Thyroid gland (tissue), 4 donors: ENCODE results near the gene ZBTB7A. TPM values are rescaled to one million over a fixed set of nuclear protein-coding genes. Genes with fewer than 3 reads are reported as not detected.

Experiments used
- DNase-seq, 2 donors: peaks; one replicate each; pipeline ENCODE4 v3.0.0-alpha.2; 2019
- H3K27ac ChIP-seq, 3 donors: fragments of 200-600 bp; sonication (generic); 1 replicate in 2 of 3; 2 replicates in 1 of 3; pipeline ENCODE4 v1.5.1; 2016 to 2019; ENCODE audit warnings: mild to moderate bottlenecking in 1 of 3, moderate library complexity in 1 of 3
- H3K27me3 ChIP-seq: fragments of 200-600 bp; sonication (generic); one replicate; pipeline ENCODE4 v1.5.1; 2019
- H3K36me3 ChIP-seq, 2 donors: fragments of 200-600 bp; sonication (generic); one replicate each; pipeline ENCODE4 v1.5.1; 2016 to 2019
- H3K4me1 ChIP-seq, 2 donors: fragments of 200-600 bp; sonication (generic); one replicate each; pipeline ENCODE4 v1.5.1; 2017 to 2019
- H3K4me3 ChIP-seq, 3 donors: fragments of 200-600 bp; sonication (generic); replicated peaks in 1 of 3; 1 replicate in 2 of 3; 2 replicates in 1 of 3; pipeline ENCODE4 v1.5.1; 2016; ENCODE audit warnings: mild to moderate bottlenecking in 1 of 3
- H3K9me3 ChIP-seq: fragments of 200-600 bp; sonication (generic); one replicate; pipeline ENCODE4 v1.5.1; 2017
- CTCF ChIP-seq, 6 experiments: fragments of 200-600 bp in 3 of 6; fragments of 450-650 bp in 3 of 6; sonication (generic) in 3 of 6; IDR thresholded peaks; one replicate each; pipeline ENCODE4 v1.5.1; 2016 to 2019; ENCODE audit warnings: antibody characterized with exemption in 6 of 6, mild to moderate bottlenecking in 2 of 6, inconsistent platforms in 1 of 6, moderate library complexity in 1 of 6
- POLR2A ChIP-seq, 2 donors: fragments of 450-650 bp; IDR thresholded peaks; one replicate each; pipeline ENCODE4 v1.6.1; 2017; ENCODE audit warnings: antibody characterized with exemption in 2 of 2, mild to moderate bottlenecking in 2 of 2, moderate library complexity in 1 of 2
- WGBS, 2 donors: methylation state at CpG; one replicate each; pipeline ENCODE4 v1.1.5; 2017; 5-methylcytosine and 5-hydroxymethylcytosine counted together
- intact Hi-C: fragments of 100-400 bp; cut with DNase I; formaldehyde crosslinking; loops from one replicate; pipeline ENCODE4 v1.15.1; 2023
- total RNA-seq, 4 donors: library from RNA; depleted of rRNA; stranded (reverse); fragments of >200 nt; gene quantifications; one replicate each; pipeline ENCODE4 v1.2.3, GENCODE V29; 2016

ZBTB7A gene
- total RNA-seq, 4 donors from 2014 or later = 45.3 to 85.3 (median 54.9) TPM

- TF ChIP-seq POLR2A (IDR thresholded peaks at IDR 0.05) (no peak), CTCF (IDR thresholded peaks at IDR 0.05) (no peak)
- Histone ChIP-seq H3K9me3 (no peaks in the 10 kb centered on the region), H3K4me3 (peak overlapping the region in 1 of 3 donors; percentile 93), H3K36me3 (no peaks in the 10 kb centered on the region), H3K4me1 (peaks cover 12 to 16% of the 10 kb centered on the region in 2 donors), H3K27me3 (no peaks in the 10 kb centered on the region), H3K27ac (peak overlapping the region; percentile 91 to 98 (median 93))
- 37 to 39% methylated on average over 31 of the region's 31 CpGs for WGBS, 2 donors
- no peak for DNase-seq
- intact Hi-C loops = loop anchor here (5.0 kb wide), 1 partner anchor 54 kb away; the partner anchor contains the start of gene MAP2K2
Measured at GRCh38 chr19:4068047-4068966, 1.6 kb upstream of the ZBTB7A start.

GRCh38 chr19:4067396-4068046, 822 bp upstream of the ZBTB7A start:
- H3K27ac ChIP-seq = peak overlapping the region; percentile 91 to 98 (median 93)
- 1 to 3% methylated on average over 13 to 27 of the region's 58 CpGs for WGBS, 2 donors

DNA sequence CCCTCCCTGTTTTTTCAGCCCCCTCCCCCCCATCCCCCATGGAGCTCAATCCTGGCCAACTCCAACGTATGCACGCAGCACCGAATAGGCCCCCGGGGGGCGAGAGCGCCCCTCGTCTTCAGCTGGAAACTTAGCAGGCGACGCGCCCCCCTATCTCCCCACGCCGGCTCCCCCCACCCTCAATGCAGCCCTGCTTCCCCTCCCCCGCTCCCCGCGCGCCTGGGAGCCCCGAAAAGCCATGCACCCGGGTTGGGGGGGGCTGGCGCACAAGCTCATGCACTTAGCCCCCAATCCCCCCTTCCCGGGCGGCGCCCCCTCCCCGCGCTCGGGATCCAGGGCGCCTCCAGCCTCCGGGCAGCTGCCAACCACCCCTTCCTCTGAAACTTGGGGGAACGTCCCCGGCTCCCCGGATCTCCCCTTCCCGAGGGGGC, 508 bp downstream of the ZBTB7A start:
- WGBS, 2 donors = no CpG with 5 or more reads among the region's 31 CpGs
- intact Hi-C loops = loop anchor here (5.0 kb wide), 1 partner anchor 56 kb away; the partner anchor contains the start of gene MAP2K2

More at GRCh38 chr19:4067396-4068046, 822 bp upstream of the ZBTB7A start:
- TF ChIP-seq POLR2A (IDR thresholded peaks at IDR 0.05) (no peak), CTCF (IDR thresholded peaks at IDR 0.05) (no peak)
- Histone ChIP-seq H3K27me3 (no peaks in the 10 kb centered on the region), H3K36me3 (no peaks in the 10 kb centered on the region), H3K4me1 (peaks cover 20 to 24% of the 10 kb centered on the region in 2 donors), H3K9me3 (no peaks in the 10 kb centered on the region), H3K4me3 (peak overlapping the region; percentile 34 to 93 (median 83))
- intact Hi-C loops = loop anchor here (5.0 kb wide), 1 partner anchor 55 kb away; the partner anchor contains the start of gene MAP2K2
- DNase-seq = no peak

GRCh38 chr19:4065430-4066175, 1.1 kb downstream of the ZBTB7A start:
- peaks cover 39 to 43% of the 10 kb centered on the region in 2 donors for H3K4me1 ChIP-seq
- peak overlapping the region; percentile 91 to 98 (median 91) for H3K27ac ChIP-seq
- DNase-seq = peak; percentile 97 to 98
- no peaks in the 10 kb centered on the region for H3K36me3 ChIP-seq
- H3K4me3 ChIP-seq = peak overlapping the region in 1 of 3 donors; percentile 93
- WGBS, 2 donors = 0% methylated on average over 6 to 14 of the region's 98 CpGs
- TF ChIP-seq POLR2A (IDR thresholded peaks at IDR 0.05) (no peak), CTCF (IDR thresholded peaks at IDR 0.05) (no peak)
- no peaks in the 10 kb centered on the region for H3K9me3 ChIP-seq
- intact Hi-C loops = loop anchor here (5.0 kb wide), 1 partner anchor 57 kb away; the partner anchor contains the start of gene MAP2K2
- H3K27me3 ChIP-seq = no peaks in the 10 kb centered on the region

More for the DNA sequence above, 508 bp downstream of the ZBTB7A start:
- H3K9me3 ChIP-seq = no peaks in the 10 kb centered on the region
- peak overlapping the region; percentile 83 to 93 (median 93) for H3K4me3 ChIP-seq
- peaks cover 33 to 37% of the 10 kb centered on the region in 2 donors for H3K4me1 ChIP-seq
- no peaks in the 10 kb centered on the region for H3K36me3 ChIP-seq
- peak in 1 of 2 donors; percentile 37 for DNase-seq
- H3K27me3 ChIP-seq = no peaks in the 10 kb centered on the region
- H3K27ac ChIP-seq = peak overlapping the region; percentile 91 to 98 (median 91)
- TF ChIP-seq CTCF (IDR thresholded peaks at IDR 0.05) (no peak), POLR2A (IDR thresholded peaks at IDR 0.05) (no peak)
